Iris pigment epithelial cell (primary cell): ENCODE results near the gene ARRB1.
"Not testable (repeated sequence)": the region's sequence is repeated elsewhere in the genome, so short reads cannot be mapped to it uniquely, and the experiment has no call there.

Source experiments
- DNase-seq: peaks from one replicate; pipeline ENCODE4 v3.0.0-alpha.2; 2011; ENCODE audit warnings: low read depth

Gene ARRB1

GRCh38 chr11:75324189-75324588 lies 27.3 kb downstream of the ARRB1 start:
- DNase-seq = no peak

- DNase-seq = no peak
Measured at GRCh38 chr11:75323609-75324008, 27.9 kb downstream of the ARRB1 start.

GRCh38 chr11:75320643-75321042 lies 30.8 kb downstream of the ARRB1 start:
- DNase-seq = no peak

GRCh38 chr11:75320046-75320618 lies 31.3 kb downstream of the ARRB1 start:
- no peak for DNase-seq

- no peak for DNase-seq
Measured at GRCh38 chr11:75319035-75319877, 32.2 kb downstream of the ARRB1 start.

- no peak for DNase-seq
Measured at GRCh38 chr11:75317446-75318122, 33.9 kb downstream of the ARRB1 start.

- DNase-seq = no peak
Measured at GRCh38 chr11:75315439-75315805, 36.0 kb downstream of the ARRB1 start.

GRCh38 chr11:75314771-75315438 lies 36.6 kb downstream of the ARRB1 start:
- DNase-seq = no peak

GRCh38 chr11:75313513-75314272 lies 37.8 kb downstream of the ARRB1 start:
- DNase-seq = peak; percentile 86

- no peak for DNase-seq
Measured at GRCh38 chr11:75312346-75312745, 39.1 kb downstream of the ARRB1 start.

GRCh38 chr11:75311858-75312288 lies 39.6 kb downstream of the ARRB1 start:
- peak; percentile 36 for DNase-seq

GRCh38 chr11:75308986-75309385 lies 42.5 kb downstream of the ARRB1 start:
- DNase-seq = no peak

GRCh38 chr11:75308116-75308515 lies 43.3 kb downstream of the ARRB1 start:
- no peak for DNase-seq

GRCh38 chr11:75307058-75307457 lies 44.4 kb downstream of the ARRB1 start:
- no peak for DNase-seq

- no peak for DNase-seq
Measured at GRCh38 chr11:75306529-75306928, 44.9 kb downstream of the ARRB1 start.

GRCh38 chr11:75305993-75306392 lies 45.5 kb downstream of the ARRB1 start:
- no peak for DNase-seq

- DNase-seq = no peak
Measured at GRCh38 chr11:75305452-75305851, 46.0 kb downstream of the ARRB1 start.

- DNase-seq = not testable (repeated sequence)
Measured at GRCh38 chr11:75304941-75305340, 46.5 kb downstream of the ARRB1 start.

GRCh38 chr11:75303544-75304224 lies 47.8 kb downstream of the ARRB1 start:
- no peak for DNase-seq

GRCh38 chr11:75302371-75302770 lies 49.1 kb downstream of the ARRB1 start:
- no peak for DNase-seq
